Glutamatergic neuron (in vitro differentiated cells): ENCODE measurements around the gene CECR2. TPM values are rescaled to one million over a fixed set of nuclear protein-coding genes. Genes with fewer than 3 reads are reported as not detected.

Source experiments
- DNase-seq: peaks from one replicate; pipeline ENCODE4 v3.0.0; 2022
- H3K27ac Mint-ChIP-seq: one replicate; pipeline ENCODE4 v1.8.0; 2020; ENCODE audit warnings: mild to moderate bottlenecking, mixed read lengths, inconsistent platforms; ENCODE audit not compliant: unreplicated experiment
- H3K27me3 Mint-ChIP-seq: one replicate; pipeline ENCODE4 v1.8.0; 2020; ENCODE audit warnings: mild to moderate bottlenecking, moderate library complexity, mixed read lengths, inconsistent platforms; ENCODE audit not compliant: unreplicated experiment
- H3K36me3 Mint-ChIP-seq: one replicate; pipeline ENCODE4 v1.8.0; 2020; ENCODE audit warnings: mild to moderate bottlenecking, mixed read lengths, inconsistent platforms; ENCODE audit not compliant: unreplicated experiment
- H3K4me1 Mint-ChIP-seq: one replicate; pipeline ENCODE4 v1.8.0; 2020; ENCODE audit warnings: mild to moderate bottlenecking, low read depth, mixed read lengths, inconsistent platforms; ENCODE audit not compliant: unreplicated experiment
- H3K4me3 Mint-ChIP-seq: one replicate; pipeline ENCODE4 v1.8.0; 2020; ENCODE audit warnings: mild to moderate bottlenecking, mixed read lengths, inconsistent platforms; ENCODE audit not compliant: unreplicated experiment
- H3K9me3 Mint-ChIP-seq: one replicate; pipeline ENCODE4 v1.8.0; 2020; ENCODE audit warnings: mild to moderate bottlenecking, moderate library complexity, mixed read lengths, inconsistent platforms; ENCODE audit not compliant: unreplicated experiment
- total RNA-seq: library from RNA; stranded (reverse); fragmentation: NEBNext Ultra II Directional; extraction: Animal tissue kit (Norgen Biotek cat#: 25700); gene quantifications from one replicate; pipeline ENCODE4 v1.2.1, GENCODE V29; 2021; ENCODE audit not compliant: unreplicated experiment
- TF ChIP-seq, protein P1 (sequence below): fragments of 200-600 bp; sonication (generic); IDR thresholded peaks from one replicate; pipeline ENCODE4 v1.5.0; 2021; ENCODE audit not compliant: partially characterized antibody, unreplicated experiment

The CECR2 gene
- total RNA-seq, 1 donor from 2014 or later, result 178 TPM

DNA sequence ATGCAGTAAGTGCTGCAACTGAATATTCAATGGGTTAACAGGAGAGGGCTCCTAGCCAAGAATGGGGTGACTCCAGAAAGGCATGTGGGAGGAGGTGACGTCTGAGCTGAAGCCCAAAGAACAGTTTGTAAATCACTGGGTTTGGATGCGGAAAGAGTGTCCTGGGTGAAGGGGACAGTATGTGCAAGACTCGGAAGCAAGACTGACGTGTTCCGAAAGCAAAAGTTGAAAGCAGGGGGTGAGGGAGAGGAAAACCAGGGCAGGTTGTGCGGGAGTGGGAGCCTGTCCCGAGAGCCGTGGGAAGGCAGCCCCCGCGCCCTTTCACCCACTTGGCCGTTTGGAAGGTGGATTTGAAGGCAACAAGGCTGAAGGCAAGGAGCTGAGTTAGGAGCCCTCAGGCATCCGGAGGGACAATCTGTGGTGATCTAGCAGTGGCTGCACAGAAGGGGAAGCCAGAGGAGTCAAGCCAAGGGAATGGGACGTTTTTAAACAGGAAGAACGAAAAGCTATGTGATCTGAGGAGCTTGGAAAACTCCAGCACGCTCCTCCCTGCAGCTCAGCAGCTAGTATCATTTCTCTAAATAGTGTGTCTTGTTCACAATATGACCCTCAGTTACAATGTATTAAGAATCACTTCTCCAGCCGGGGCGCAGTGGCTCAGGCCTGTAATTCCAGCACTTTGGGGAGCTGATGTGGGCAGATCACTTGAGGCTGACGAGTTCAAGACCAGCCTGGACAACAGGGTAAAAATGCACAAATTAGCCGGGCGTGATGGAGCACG is 201.8 kb downstream of the CECR2 start:
- H3K4me1 Mint-ChIP-seq, result peaks cover 4% of the 10 kb centered on the region
- H3K36me3 Mint-ChIP-seq, result no peaks in the 10 kb centered on the region
- no peak overlapping the region for H3K4me3 Mint-ChIP-seq
- H3K27me3 Mint-ChIP-seq, result peaks cover 24% of the 10 kb centered on the region
- H3K9me3 Mint-ChIP-seq, result peaks cover 17% of the 10 kb centered on the region
- TF ChIP-seq, protein P1, sequence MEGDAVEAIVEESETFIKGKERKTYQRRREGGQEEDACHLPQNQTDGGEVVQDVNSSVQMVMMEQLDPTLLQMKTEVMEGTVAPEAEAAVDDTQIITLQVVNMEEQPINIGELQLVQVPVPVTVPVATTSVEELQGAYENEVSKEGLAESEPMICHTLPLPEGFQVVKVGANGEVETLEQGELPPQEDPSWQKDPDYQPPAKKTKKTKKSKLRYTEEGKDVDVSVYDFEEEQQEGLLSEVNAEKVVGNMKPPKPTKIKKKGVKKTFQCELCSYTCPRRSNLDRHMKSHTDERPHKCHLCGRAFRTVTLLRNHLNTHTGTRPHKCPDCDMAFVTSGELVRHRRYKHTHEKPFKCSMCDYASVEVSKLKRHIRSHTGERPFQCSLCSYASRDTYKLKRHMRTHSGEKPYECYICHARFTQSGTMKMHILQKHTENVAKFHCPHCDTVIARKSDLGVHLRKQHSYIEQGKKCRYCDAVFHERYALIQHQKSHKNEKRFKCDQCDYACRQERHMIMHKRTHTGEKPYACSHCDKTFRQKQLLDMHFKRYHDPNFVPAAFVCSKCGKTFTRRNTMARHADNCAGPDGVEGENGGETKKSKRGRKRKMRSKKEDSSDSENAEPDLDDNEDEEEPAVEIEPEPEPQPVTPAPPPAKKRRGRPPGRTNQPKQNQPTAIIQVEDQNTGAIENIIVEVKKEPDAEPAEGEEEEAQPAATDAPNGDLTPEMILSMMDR, result no peak
- no peak for DNase-seq
- H3K27ac Mint-ChIP-seq, result peak overlapping the region; percentile 25

DNA sequence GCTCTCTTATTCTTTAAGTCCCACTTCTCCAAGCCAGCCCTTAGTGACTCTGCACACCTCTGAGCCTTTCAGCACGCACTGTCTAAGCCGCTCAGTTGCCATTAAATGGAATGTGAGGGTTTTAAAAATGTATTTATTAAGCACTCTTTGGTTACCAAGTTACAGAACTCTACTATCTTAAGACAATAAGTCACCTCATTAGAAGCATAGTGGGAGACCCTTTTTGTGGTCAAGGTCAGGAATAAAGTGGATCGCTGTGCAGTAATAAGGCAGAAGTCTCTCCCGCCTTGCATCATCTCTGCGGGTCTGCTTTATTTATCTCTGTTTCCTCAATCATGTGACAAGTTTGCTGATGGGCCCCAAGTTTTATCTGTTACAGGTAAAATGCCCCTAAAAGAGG is 205.9 kb downstream of the CECR2 start:
- DNase-seq, result no peak
- Mint-ChIP-seq H3K4me1 (peaks cover 3% of the 10 kb centered on the region), H3K27me3 (peaks cover 15% of the 10 kb centered on the region), H3K36me3 (no peaks in the 10 kb centered on the region), H3K4me3 (no peak overlapping the region), H3K9me3 (peaks cover 11% of the 10 kb centered on the region), H3K27ac (no peak overlapping the region)
- TF ChIP-seq, protein P1, result no peak

DNA sequence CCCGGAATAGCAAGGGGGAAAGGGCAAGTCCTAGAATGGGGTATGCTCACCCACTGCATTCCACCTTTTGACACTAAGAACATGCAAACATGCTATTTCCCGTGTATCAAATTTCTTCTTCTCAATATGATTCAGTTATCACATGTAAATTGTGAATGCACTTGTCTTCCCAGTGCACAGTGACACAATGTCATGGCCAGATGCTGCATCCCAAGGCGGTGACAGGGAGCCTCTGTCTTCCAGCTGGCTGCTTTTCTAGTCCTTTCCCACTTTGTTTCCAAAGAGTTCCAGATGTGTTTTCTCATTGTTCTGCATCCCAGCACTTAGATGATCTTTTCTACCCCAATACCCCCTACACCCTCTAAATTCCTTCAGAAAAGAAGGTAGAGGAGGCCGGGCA is 206.4 kb downstream of the CECR2 start:
- Mint-ChIP-seq H3K4me3 (no peak overlapping the region), H3K36me3 (no peaks in the 10 kb centered on the region), H3K27ac (no peak overlapping the region), H3K9me3 (peaks cover 8% of the 10 kb centered on the region), H3K4me1 (peaks cover 3% of the 10 kb centered on the region), H3K27me3 (peaks cover 14% of the 10 kb centered on the region)
- DNase-seq, result no peak
- TF ChIP-seq, protein P1, result no peak

DNA sequence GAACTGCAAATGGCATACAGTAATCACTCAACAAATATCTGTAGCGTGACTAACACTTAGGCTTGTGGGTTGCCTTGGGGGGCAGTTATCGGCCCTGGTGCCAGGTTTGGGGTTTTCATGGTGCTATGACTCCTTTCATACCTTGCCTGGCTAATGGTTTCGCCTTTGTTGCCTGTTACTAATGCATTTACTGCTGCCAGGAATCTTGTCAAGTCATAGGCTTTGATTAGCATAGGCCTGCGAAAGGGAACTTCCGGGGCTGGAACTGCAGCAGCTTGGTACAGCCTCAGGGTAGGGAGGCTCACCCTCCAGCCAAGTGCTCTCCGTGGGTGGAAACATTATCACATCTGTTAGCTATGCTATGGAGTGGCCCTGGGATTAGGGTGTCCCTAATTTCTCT is 207.2 kb downstream of the CECR2 start:
- Mint-ChIP-seq H3K36me3 (no peaks in the 10 kb centered on the region), H3K9me3 (peaks cover 2% of the 10 kb centered on the region), H3K27ac (peak overlapping the region; percentile 43), H3K4me1 (peaks cover 3% of the 10 kb centered on the region), H3K27me3 (peaks cover 11% of the 10 kb centered on the region), H3K4me3 (no peak overlapping the region)
- DNase-seq, result no peak
- TF ChIP-seq, protein P1, result no peak

DNA sequence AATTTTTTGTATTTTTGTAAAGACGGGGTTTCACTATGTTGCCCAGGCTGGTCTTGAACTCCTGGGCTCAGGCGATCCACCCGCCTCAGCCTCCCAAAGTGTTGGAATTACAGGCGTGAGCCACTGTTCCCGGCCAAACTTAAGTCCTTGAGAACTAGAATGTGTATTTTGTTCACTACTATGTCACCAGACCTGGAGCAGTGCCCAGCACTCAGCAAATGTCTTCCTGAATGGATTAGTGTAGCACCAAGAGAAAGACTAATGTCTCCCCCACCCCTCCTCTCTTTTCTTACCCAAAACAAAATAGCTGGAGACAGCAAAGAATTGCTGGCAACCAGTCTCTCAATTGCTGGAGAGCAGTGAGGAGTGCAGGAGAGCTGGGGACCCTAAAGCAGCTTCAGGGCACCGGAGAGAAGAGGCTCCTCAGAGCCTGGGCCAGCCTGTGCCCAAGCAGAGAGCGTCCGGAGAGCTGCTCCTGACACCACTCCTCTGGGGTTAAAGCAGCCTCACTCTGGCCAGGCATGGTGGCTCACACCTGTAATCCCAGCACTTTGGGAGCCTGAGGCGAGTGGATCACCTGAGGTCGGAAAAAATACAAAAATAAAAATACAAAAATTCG is 209.0 kb downstream of the CECR2 start:
- no peak overlapping the region for H3K27ac Mint-ChIP-seq
- H3K27me3 Mint-ChIP-seq, result peaks cover 9% of the 10 kb centered on the region

More for the DNA sequence above, 209.0 kb downstream of the CECR2 start:
- H3K4me3 Mint-ChIP-seq, result no peak overlapping the region
- peaks cover 3% of the 10 kb centered on the region for H3K4me1 Mint-ChIP-seq
- H3K9me3 Mint-ChIP-seq, result peaks cover 4% of the 10 kb centered on the region
- no peaks in the 10 kb centered on the region for H3K36me3 Mint-ChIP-seq
- TF ChIP-seq, protein P1, result no peak
- DNase-seq, result no peak
